ENCODE measurements around the gene INF2.
"Not testable (repeated sequence)": the region's sequence is repeated elsewhere in the genome, so short reads cannot be mapped to it uniquely, and the experiment has no call there.

Gene INF2

GRCh38 chr14:104739546-104740516 is 50.4 kb downstream of the INF2 start:
- DNase-seq, result no peak

- no peak for DNase-seq
These were observed 51.8 kb downstream of the INF2 start for GRCh38 chr14:104741108-104741802.

- no peak for DNase-seq
These were observed 52.4 kb downstream of the INF2 start for GRCh38 chr14:104741803-104742251.

GRCh38 chr14:104742586-104743455 is 53.4 kb downstream of the INF2 start:
- DNase-seq, result no peak

GRCh38 chr14:104743461-104744380 is 54.3 kb downstream of the INF2 start:
- DNase-seq, result peak; percentile 52

- DNase-seq, result no peak
These were observed 55.1 kb downstream of the INF2 start for GRCh38 chr14:104744484-104744883.

GRCh38 chr14:104745431-104745830 is 56.0 kb downstream of the INF2 start:
- no peak for DNase-seq

GRCh38 chr14:104746071-104746545 is 56.7 kb downstream of the INF2 start:
- DNase-seq, result no peak

GRCh38 chr14:104746934-104747481 is 57.6 kb downstream of the INF2 start:
- DNase-seq, result no peak

- no peak for DNase-seq
These were observed 58.5 kb downstream of the INF2 start for GRCh38 chr14:104747876-104748275.

GRCh38 chr14:104749111-104749649 is 59.8 kb downstream of the INF2 start:
- peak; percentile 73 for DNase-seq

- peak; percentile 65 for DNase-seq
These were observed 60.8 kb downstream of the INF2 start for GRCh38 chr14:104750056-104750752.

- DNase-seq, result not testable (repeated sequence)
These were observed 61.3 kb downstream of the INF2 start for GRCh38 chr14:104750753-104751057.

GRCh38 chr14:104751539-104752422 is 62.4 kb downstream of the INF2 start:
- no peak for DNase-seq

GRCh38 chr14:104752423-104752734 is 63.0 kb downstream of the INF2 start:
- no peak for DNase-seq

GRCh38 chr14:104752735-104753527 is 63.5 kb downstream of the INF2 start, which contains the start of gene SIVA1:
TSS of gene SIVA1 (plus strand) at chr14:104753147. CDS start at chr14:104753202, 55 bp downstream.
- peak; percentile 100 for DNase-seq

GRCh38 chr14:104753528-104754212 is 64.3 kb downstream of the INF2 start:
- no peak for DNase-seq
